Astrocyte of the spinal cord (primary cell): ENCODE data around the gene MGLL.

Source experiments
- DNase-seq: peaks from one replicate; pipeline ENCODE4 v3.0.0; 2011; ENCODE audit warnings: low read depth, low spot score
- H3K4me3 ChIP-seq: 2 replicates; pipeline ENCODE4 v1.5.1; 2011; ENCODE audit warnings: low read depth, mild to moderate bottlenecking, low read length, moderate library complexity
- CTCF ChIP-seq: IDR thresholded peaks from 2 replicates; pipeline ENCODE4 v1.5.1; 2012; ENCODE audit warnings: low read depth, mild to moderate bottlenecking, low read length, inconsistent platforms
- in situ Hi-C: cut with HindIII; loops from 2 replicates; pipeline ENCODE4 v1.10.0; 2017; ENCODE audit warnings: low sequenced_read_pairs

Gene MGLL

DNA sequence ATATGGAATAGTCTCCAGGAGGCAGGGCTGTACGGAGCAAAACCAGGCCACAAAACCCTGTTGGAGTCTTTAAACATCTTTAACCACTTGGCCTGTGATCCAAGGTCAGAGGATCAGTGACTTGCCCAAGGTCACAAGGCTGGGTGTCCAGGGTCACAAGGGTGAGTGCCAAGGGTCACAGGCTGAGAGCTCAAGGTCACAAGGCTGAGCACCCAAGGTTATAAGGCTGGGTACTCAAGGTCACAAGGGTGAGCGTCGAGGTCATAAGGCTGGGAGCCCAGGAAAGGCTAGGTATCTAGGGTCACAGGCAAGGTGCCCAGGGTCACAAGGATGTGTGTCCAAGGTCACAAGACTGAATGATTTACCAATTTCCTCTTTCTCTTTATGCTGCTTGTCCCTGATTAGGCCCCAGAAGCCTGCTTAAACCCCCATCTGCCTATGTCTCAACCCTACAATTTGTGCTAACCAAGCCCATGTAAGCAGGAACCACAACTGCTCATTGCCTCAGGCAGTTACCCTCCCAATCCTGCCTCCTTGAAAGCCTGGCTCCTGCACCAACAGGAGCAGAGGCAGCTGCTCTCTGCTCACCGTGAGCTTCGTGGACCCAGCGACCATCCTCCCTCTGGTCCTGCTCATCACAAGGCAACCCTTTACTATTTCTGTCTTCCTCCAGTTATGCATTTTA lies 51.5 kb downstream of the MGLL start:
- in situ Hi-C loops: no loop called here
- no peak overlapping the region for H3K4me3 ChIP-seq
- TF ChIP-seq CTCF: no peak
- DNase-seq: no peak

GRCh38 chr3:127769284-127770081 lies 52.8 kb downstream of the MGLL start:
- TF ChIP-seq CTCF: no peak
- H3K4me3 ChIP-seq: no peak overlapping the region
- in situ Hi-C loops: no loop called here
- DNase-seq: no peak

- TF ChIP-seq CTCF: no peak
- in situ Hi-C loops: no loop called here
- DNase-seq: peak; percentile 94
- H3K4me3 ChIP-seq: no peak overlapping the region
These were observed 53.8 kb downstream of the MGLL start for GRCh38 chr3:127768346-127769008.

- in situ Hi-C loops: no loop called here
- no peak for DNase-seq
- H3K4me3 ChIP-seq: no peak overlapping the region
- no peak for TF ChIP-seq CTCF
These were observed 55.2 kb downstream of the MGLL start for GRCh38 chr3:127767126-127767525.

- no peak for DNase-seq
- H3K4me3 ChIP-seq: no peak overlapping the region
- TF ChIP-seq CTCF: no peak
- in situ Hi-C loops: no loop called here
These were observed 56.6 kb downstream of the MGLL start for GRCh38 chr3:127765735-127766134.

- no peak for TF ChIP-seq CTCF
- DNase-seq: peak; percentile 76
- no peak overlapping the region for H3K4me3 ChIP-seq
- in situ Hi-C loops: no loop called here
These were observed 57.4 kb downstream of the MGLL start for GRCh38 chr3:127764841-127765362.
